RPMI8226 (cell line): ENCODE data around the gene TLE3.
A peak's percentile ranks its signal among the peaks of the same experiment; 100 is the strongest.

Experiments used
- DNase-seq: peaks from one replicate; pipeline ENCODE4 v3.0.0-alpha.2; 2015

The TLE3 gene

DNA sequence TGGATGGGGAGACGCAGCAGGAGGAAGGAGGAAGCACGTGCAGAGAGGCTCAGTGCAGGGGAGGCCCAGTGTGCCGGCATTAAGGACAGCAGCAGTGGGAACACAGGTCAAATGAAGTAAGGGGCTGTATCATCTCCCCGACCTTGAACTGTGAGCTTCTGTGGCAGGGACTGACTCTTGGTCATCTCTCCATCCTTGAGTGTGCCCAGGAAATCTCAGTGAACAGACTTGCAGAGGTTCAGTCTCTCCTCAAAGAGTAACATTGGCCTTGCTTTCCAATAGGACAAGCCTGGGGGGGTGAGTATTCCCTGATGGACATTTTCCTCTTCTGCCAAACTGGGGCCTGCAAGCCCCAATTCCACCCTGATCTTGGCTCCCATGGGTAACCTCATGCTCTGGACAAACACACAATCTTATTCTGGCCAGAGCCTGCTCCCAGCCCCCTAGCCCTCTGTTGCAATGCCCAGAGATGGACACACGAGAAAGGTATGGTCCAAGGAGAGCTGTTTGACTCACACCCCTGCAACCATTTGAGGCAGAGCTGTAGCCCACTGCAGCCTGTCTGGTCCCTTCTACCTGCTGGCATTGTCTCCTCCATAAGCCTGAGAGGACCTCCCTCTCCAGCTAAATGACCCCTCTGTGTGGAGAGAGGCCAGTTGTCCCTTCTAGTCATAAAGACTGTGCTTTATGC, 50.9 kb downstream of the TLE3 start:
- DNase-seq = no peak

DNA sequence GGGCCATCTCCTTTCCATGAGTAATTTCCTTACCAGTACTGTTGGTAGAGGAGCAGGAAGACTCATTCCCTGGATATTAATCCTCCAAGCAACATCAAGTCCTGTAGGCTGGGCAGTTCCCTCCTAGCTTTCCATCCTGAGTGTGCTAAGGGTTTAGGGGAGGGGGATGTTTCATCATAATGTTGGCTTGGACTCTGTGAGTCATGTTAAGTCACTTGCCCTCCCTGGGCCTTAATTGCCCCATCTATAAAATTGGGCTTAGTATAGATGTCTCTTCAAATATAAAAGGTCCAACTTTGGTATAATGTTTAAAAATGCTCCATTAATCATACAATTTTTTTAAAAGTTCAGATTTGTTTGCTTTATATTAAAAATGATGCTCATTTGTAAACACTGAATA, 52.7 kb downstream of the TLE3 start:
- DNase-seq = no peak

DNA sequence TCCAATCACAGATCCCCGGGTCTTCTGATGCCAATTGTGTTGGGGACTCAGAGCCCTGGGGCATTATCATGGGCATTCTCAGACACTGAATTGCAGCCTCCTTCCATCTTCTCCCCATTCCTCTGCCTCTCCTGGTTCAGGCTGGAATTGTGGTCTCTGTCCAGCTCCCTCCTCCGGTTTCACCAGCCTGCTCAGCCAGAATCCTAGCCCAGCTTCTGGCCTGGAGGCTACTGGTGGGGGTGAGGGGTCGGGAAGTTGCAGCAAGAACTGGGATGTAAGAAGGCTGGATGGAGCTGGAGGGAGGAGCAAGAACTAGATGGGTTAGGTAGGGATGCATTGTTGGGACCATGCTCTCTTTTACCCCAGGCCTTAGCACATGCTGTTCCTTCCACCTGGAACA, 53.5 kb downstream of the TLE3 start:
- DNase-seq = no peak

DNA sequence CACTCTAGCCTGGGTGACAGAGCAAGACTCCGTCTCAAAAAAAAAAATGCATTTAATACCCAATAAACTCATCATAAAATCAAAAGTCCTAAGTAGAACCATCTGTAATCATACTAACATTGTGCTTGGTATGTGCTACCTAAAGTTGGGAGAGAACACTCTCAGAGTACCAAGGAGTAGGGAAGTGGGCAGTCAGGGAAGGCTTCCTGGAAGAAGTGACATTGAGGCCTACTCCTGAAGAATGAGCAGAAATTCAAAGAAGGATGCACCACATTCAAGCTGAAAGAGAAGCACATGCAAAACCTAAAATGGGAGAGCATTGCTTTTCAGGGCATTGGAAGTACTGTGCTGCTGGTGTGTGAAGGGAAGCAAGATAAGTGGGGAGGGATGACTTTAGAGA, 54.1 kb downstream of the TLE3 start:
- DNase-seq = no peak

DNA sequence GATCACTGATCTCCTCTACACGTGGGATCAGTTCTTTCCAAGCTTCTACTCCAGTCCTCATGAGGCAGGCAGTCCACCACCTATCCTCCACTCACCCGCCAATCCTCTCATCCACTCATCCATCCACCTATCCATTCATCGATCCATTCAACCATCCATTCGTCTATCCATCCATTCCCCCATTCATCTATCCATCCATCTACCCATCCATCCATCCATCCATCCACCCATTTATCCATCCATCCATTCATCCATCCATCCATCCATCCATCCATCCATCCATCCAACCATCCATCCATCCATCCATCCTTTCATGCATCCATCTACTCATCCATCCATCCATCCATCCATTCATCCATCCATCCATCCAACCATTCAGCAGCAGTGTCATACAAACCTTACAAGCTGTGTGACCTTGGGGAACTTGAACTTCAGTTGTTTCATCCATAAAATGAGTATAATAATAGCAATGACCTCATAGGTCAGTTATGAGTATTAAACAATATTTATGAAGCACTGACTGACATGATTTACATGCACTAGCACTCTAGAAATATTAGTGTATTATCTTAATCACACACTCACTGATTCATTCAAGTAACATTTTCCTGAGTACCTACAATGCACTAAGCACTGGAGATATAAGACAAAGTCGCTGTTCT, 55.0 kb downstream of the TLE3 start:
- DNase-seq = no peak

DNA sequence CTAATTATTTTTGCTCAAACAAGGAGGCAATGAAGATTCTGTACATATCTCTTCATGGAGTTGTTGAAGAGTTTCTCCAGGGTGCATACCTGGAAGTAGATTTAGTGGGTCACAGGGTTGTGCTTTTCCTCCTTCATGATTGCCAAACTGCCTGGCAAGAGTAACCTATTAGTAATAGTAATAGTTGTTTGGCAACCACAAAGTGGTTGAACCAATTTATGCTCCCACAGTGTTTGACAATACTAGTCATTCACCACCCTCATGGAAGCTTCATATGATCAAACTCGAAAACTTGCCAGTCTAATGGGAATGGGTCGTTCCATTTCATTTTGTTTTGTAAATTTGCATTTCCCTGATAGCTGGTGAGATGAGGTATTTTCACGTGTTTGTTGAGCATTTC, 57.8 kb downstream of the TLE3 start:
- DNase-seq = no peak

DNA sequence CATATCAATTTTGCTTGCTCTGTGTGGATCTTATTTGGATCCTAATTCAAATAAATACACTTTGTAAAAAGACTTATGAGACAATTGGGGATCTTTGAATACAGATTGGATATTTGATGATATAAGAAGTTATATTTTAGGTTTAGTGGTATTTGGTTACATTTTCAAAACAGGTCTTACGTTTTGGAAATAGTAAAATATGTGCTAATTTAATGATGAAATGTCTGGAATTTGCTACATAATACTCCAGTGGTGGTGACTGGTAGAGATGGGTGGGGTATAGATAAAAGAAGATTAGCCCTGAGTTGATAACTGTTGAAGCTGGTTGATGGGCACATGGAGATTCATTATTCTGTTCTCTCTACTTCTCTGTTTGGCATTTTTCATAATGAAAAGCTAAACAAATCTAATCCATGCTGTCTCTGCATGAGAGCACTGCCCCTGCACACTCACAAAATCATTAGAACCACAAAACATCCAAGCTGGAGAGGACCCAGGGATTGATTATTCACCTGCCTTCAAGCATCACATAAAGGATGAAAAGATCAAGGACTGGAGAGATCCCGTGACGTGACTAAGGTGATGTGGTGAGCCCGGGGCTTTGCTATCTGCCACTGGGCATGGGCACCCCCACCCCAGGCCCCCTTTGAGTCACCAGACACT, 58.9 kb downstream of the TLE3 start:
- DNase-seq = no peak

DNA sequence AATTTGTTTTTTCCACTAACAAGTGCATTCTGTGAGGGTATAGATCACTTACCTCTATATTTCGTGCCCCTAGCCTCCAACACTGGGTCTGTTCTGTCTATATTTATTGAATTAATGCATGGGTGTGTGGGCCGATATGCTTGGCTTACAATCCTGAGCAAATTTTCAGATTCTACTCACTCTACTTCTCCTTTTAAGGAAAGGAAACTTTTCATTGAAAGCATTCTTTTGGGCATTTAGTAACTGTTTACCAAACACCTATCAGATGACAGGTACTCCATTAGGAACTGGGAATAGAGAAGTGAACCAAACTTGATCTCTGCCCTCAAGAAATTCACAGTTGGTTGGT, 60.5 kb downstream of the TLE3 start:
- peak; percentile 45 for DNase-seq

DNA sequence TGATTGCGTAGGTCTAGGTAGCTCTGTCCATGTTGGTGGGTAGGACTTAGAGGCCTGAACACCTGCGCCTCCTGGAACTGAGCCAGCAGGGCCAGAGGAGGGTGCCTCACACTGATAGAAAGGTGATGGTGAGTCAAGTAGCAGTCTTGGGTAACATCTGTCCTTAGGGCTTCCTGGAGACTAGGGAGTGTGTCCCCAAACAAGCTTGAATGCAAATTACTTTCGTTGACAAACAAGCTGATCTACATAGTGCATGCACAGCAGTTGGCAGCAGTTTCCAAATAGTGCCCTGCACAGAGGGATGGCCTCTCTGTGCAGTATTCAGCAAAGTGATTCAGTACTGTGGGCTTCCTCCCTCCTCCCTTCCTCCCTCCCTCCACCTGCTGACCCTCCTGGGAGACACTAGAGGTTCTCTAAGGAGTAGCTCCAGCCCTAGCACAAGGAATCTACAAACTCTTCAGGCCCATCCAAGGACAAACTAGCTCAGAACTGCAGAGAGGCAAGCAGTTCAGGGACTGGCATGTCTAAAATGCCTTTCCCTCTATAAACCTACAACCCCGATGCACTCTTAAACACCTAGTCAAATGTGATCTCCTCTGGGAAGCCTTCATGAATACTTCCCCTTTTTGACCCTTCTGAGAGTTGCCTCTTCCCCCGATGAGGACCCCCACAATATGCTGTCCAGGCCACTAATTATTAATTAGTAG, 61.0 kb downstream of the TLE3 start:
- DNase-seq = peak; percentile 100

DNA sequence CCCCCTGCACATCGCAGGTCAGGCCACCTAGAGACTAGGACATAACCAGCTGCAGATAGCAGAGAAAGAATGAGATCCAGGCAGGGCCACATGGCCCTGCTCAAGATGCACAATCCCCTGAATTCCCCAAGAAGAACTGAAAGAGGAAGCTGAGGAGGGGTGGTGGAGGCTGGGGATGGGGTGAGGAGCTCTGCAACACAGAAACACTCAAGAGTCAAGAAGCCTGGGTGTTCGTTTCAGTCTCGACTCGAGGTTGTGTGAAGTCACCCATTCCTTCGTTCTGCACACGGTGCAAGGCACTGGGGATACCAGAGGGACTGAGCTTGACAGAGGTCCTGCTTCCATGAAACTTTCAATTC, 62.0 kb downstream of the TLE3 start:
- DNase-seq = peak; percentile 94

DNA sequence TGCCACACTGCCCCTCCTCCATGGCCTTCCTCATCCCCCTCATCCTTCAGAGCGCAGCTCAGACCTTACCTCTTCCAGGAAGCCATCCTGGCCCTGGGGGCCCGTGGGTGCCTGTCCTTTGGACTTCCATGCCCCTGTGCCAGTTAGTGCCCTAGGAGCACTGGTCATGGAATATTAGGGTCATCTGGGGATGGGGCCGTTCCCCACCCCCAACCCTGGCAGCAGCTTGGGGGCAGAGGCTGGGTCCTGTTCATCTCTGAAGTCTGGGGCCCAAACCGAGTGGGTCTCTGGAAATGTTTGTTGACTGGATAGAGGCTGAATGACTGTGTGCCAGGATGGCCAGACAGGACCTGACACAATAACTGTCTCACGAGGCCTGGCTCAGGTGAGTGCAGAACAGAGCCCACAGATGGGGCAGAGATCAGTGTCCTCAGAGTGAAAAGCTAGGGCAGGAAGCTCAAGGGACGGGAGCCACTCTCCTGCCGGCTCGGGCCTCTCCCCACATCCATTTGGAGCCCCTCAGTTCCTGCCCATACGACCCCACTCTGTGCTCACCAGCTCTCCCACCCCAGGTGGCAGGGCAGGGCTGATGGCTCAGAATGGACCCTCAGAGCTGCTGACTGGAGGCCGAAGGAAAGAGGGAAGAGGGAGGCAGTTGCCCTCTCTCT, 62.5 kb downstream of the TLE3 start:
- peak; percentile 55 for DNase-seq

DNA sequence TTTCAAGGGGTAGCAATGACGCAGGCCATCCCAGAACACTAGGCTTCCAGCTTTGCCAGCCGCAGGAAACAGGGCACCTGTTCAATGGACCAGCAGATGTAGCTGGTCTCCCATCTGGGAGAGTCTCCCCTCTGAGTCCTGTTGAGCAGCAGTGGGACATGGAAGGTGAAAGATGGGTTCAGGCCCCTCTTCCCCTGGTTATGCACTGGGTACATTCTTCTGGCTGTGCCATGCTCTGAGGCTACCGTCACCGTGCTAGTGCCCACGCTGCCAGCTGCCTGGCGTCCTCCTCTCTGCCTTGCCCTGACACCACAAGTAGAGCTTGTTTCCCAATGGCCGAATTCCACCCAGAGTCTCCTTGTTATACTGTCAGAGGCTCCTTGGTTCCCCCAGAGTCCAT, 63.1 kb downstream of the TLE3 start:
- no peak for DNase-seq

DNA sequence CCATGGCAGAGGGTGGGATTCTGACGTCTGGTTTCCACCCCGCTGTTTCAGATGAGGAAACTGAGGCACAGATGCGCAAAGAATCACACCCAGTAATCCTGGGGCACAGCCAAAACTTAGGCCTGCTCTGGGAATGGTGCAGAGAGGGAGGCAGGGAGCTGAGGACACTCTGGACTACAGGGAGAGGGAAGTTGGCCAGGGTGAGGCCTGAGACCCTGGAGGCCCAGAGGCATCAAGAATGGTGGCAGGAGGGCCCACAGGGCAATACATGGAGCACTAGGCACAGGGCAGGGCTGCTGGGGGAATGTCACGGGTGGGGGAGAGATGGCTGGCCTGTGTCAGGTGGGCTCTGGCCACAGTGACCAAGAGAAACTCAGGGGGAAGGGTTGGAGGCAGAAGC, 63.6 kb downstream of the TLE3 start:
- DNase-seq = no peak

DNA sequence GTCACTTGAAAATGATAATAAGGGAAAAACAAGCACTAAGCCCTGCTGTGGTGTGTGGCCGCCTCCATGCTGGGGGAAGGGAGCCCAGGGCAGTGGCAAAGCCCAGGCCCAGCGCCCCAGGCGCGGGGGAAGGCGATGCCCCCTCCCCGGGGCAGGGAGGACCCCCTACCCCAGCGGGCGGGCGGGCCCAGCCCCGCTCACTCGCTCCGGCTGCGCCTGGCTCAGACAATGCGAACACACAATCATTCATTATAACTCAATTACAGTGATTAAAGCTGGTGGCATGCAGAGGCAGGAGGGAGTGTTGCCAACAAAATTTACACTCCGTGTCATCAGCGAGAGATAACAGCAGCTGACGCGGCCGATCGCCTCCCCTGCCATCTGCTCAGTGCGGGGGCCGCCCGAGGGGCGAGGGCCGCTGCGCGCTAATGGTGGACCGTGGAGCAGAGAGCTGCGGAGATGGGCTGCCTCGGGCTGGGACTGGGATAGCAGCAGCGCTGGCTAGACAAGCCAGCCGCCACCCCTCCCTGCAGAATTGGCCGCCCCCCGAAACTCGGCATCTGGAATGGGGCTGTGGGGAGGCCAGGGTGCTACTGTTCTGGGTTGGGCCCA, 64.1 kb downstream of the TLE3 start:
- DNase-seq = no peak

DNA sequence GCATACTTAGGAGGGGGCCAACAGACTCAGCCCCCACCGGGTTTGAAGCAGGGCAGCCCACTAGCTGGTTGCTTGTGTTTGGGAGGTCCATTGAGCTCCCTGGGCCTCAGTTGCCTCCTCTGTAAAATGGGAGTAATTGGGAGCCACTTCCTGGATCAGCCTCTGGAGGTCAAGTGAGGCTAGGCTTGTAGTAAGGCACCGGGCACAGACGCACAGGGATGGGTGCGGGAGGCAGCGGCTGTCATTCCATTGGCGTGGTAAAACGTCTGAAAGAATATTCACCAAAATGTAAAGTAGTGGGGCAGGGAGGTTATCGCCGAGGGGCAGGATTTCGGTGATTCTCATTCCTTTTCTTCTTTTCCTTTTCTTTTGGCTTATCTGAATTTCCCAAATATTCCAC, 64.6 kb downstream of the TLE3 start:
- no peak for DNase-seq

DNA sequence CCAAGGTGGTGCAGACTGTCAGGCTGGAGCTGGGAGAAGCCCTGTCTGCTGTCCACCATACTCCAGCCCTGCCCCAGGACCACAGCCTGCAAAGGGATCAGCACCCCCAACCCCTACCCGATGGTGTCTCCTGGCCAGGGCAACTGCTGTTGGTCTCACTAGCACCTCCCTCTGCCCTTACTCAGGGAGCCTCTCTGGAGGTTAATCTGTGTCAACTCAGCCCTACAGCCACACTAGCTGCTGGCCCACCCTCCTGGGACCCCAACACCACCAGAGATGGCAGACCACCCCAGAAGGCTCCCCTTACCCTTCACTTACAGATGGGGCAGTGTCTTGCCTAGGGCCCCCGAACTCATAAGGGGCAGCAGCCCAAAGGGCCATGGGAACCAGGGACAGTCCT, 65.2 kb downstream of the TLE3 start:
- DNase-seq = no peak

DNA sequence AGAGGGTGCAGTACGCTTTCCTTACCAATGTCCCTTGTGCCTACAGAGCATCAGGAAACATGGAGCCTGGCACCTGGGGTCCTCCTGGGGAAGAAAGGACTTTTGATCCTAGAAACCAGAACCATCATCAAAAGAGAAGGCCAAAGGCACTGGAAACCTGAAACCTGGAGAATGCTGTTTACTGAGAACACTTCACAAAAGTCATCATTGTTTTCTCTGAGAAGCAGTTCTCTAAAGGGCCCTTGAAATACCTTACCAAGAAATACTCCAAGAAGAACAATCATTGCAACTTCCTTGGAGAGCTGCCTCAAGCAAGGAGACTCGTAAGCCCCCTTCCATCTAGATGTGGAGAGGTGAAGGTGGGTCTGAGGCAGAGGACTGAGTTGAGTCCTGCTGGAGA, 66.0 kb downstream of the TLE3 start:
- DNase-seq = no peak

DNA sequence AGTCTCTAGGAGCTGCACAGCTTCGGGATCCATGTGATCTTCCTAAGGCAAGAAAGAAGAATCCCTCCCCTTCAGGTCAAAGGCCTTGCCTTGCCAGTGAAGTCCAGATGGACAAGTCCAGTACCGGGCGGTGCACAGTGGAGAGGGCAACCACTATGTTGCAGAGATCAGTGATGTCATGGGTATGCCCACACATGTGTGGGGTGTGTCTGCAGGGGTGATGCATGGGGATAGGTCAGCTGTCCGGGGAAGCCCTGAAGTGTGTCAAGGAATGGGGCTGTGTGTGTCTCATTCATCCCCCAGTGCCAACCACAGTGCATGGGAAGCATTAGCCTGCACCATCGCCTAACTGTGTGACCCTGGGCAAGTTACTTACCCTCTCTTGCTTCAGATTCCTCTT, 66.5 kb downstream of the TLE3 start:
- DNase-seq = no peak

DNA sequence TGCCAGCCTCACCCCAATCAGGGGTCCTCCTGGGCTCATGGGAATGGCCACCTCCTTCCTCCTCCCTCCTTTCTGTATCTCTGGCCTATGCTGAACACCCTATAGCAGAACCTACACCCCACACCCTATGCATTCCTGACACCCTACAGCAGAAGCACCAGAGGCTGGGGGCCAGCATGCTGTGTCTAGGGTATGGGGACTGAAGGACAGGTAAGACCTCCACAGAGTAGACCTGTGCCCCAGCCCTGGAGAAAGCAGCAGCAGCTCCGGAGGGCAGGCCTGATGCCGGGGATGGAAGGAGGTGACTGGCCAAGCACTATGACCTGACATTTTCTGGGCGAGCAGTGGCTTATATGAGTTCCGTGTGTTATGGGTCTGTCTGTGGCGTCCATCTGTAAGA, 66.9 kb downstream of the TLE3 start:
- no peak for DNase-seq

DNA sequence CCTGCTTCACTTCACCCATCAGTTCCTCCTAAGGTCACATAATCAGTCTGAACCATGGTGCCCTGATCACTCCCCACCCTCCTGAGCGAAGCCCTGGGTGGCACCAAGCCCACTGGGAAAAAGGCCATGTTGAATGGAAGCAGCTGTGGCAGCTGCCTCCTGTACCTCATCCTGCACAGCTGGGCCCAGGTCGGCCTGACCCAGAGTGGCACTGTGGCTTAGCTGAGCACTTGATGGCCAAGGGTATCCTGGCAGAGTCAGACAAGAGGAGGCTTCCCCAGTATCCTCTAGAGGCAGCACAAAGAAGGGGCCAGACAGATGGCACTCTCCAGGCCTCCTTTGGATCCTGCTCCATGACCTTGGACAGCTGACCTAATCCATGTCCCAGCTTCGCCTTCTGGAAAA, 68.4 kb downstream of the TLE3 start:
- DNase-seq = peak; percentile 33

DNA sequence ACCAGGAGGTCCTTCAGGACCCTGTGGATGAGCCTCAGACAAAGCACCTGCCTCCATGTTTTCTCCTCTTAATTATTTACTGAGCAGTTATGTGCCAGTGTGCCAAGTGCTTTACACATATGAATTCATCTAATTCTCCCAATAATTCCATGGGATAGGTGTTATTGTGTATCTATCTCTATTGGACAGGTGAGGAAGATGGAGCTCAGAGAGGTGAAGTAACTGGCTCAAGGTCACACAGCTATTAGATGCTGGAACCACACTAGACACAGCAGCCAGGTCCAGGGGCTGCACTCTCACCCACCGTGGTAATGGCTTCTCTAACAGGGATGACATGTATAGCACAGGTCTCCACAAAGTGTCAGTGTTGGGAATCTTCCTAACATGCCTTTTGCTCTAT, 70.2 kb downstream of the TLE3 start:
- DNase-seq = no peak

DNA sequence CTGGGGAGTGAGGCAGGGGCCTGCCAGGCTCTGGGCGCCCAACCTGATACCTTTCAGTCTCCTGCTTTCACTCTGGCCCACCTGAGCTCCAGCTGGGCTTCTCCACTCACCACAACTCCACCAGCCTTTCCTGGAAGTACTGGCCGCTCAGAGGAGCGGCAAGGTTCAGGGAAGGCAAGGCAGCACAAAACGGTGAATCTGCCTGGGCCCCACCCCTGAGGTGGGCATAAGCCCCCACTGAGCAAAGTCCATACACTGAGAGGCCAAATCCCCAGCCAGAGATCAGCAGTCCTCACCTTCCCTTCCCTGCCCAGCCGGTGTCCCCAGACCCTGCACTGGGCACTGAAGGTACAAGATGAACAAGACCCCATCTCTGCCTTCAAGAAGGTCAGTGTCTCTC, 70.7 kb downstream of the TLE3 start:
- no peak for DNase-seq
